DOHH2 (cell line): ENCODE measurements around the gene EMILIN3.

Source experiments
- H3F3A ChIP-seq: fragments of 200-600 bp; sonication (generic), shearing (Covaris generic); 2 replicates; pipeline ENCODE4 v1.6.0; 2016; ENCODE audit warnings: antibody characterized with exemption, mild to moderate bottlenecking; ENCODE audit not compliant: control insufficient read depth, insufficient read depth
- H3K27ac ChIP-seq: fragments of 200-600 bp; sonication (generic); 2 replicates; pipeline ENCODE4 v1.5.1; 2014; ENCODE audit warnings: low read depth, mild to moderate bottlenecking, low read length, moderate library complexity
- H3K27me3 ChIP-seq: fragments of 200-600 bp; sonication (generic); 2 replicates; pipeline ENCODE4 v1.6.1; 2014; ENCODE audit warnings: mild to moderate bottlenecking, low read length, mixed read lengths; ENCODE audit not compliant: control insufficient read depth
- H3K36me3 ChIP-seq: fragments of 200-600 bp; sonication (generic); 2 replicates; pipeline ENCODE4 v1.6.1; 2014; ENCODE audit warnings: mild to moderate bottlenecking, low read length, moderate library complexity, mixed read lengths; ENCODE audit not compliant: control insufficient read depth
- H3K4me1 ChIP-seq: fragments of 200-600 bp; sonication (generic); 2 replicates; pipeline ENCODE4 v1.6.1; 2014; ENCODE audit warnings: mild to moderate bottlenecking, low read length, mixed read lengths; ENCODE audit not compliant: control insufficient read depth
- H3K4me2 ChIP-seq: fragments of 200-600 bp; sonication (generic); 2 replicates; pipeline ENCODE4 v1.6.0; 2014; ENCODE audit warnings: mild to moderate bottlenecking, low read length, moderate library complexity
- H3K4me3 ChIP-seq: fragments of 200-600 bp; sonication (generic); 2 replicates; pipeline ENCODE4 v1.5.1; 2014; ENCODE audit warnings: mild to moderate bottlenecking, low read length, mixed read lengths
- H3K79me2 ChIP-seq: fragments of 200-600 bp; sonication (generic); 2 replicates; pipeline ENCODE4 v1.6.1; 2014; ENCODE audit warnings: mild to moderate bottlenecking, low read length, mixed read lengths; ENCODE audit not compliant: control insufficient read depth
- H3K9me2 ChIP-seq: fragments of 200-600 bp; sonication (generic); replicated peaks from 2 replicates; pipeline ENCODE4 v1.6.1; 2014; ENCODE audit warnings: mild to moderate bottlenecking, low read length, mixed read lengths; ENCODE audit not compliant: control insufficient read depth
- H3K9me3 ChIP-seq: fragments of 200-600 bp; sonication (generic); 2 replicates; pipeline ENCODE4 v1.6.1; 2014; ENCODE audit warnings: antibody characterized with exemption, low read length, mixed read lengths; ENCODE audit not compliant: control insufficient read depth, insufficient read depth
- H4K20me1 ChIP-seq: fragments of 200-600 bp; sonication (generic); 2 replicates; pipeline ENCODE4 v1.6.0; 2014; ENCODE audit warnings: low read depth, mild to moderate bottlenecking, antibody characterized with exemption, low read length, moderate library complexity; ENCODE audit not compliant: control insufficient read depth, insufficient read depth
- CTCF ChIP-seq: fragments of 200-600 bp; sonication (generic); IDR thresholded peaks from one replicate; pipeline ENCODE4 v1.5.1; 2014; ENCODE audit warnings: antibody characterized with exemption, mild to moderate bottlenecking, low read depth, low read length; ENCODE audit not compliant: poor library complexity, severe bottlenecking
- EZH2phosphoT487 ChIP-seq: fragments of 200-600 bp; sonication (generic); IDR thresholded peaks from 2 replicates; pipeline ENCODE4 v1.6.1; 2017; ENCODE audit warnings: borderline replicate concordance, mild to moderate bottlenecking, antibody characterized with exemption, low read length, moderate library complexity, mixed read lengths

Gene EMILIN3, protein sequence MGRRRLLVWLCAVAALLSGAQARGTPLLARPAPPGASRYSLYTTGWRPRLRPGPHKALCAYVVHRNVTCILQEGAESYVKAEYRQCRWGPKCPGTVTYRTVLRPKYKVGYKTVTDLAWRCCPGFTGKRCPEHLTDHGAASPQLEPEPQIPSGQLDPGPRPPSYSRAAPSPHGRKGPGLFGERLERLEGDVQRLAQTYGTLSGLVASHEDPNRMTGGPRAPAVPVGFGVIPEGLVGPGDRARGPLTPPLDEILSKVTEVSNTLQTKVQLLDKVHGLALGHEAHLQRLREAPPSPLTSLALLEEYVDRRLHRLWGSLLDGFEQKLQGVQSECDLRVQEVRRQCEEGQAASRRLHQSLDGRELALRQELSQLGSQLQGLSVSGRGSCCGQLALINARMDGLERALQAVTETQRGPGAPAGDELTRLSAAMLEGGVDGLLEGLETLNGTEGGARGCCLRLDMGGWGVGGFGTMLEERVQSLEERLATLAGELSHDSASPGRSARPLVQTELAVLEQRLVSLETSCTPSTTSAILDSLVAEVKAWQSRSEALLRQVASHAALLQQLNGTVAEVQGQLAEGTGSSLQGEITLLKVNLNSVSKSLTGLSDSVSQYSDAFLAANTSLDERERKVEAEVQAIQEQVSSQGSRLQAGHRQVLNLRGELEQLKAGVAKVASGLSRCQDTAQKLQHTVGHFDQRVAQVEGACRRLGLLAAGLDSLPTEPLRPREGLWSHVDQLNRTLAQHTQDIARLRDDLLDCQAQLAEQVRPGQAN

GRCh38 chr20:41366546-41367392 is at the start of gene EMILIN3:
Gene EMILIN3 (minus strand): TSS chr20:41366818. CDS start chr20:41366634, 184 bp downstream.
- H3K4me2 ChIP-seq, result no peak within 1 kb of the TSS
- no peaks in the 10 kb centered on the region for H3K79me2 ChIP-seq
- H4K20me1 ChIP-seq, result no peaks in the 10 kb centered on the region
- H3F3A ChIP-seq, result no peaks in the 10 kb centered on the region
- no peaks in the 10 kb centered on the region for H3K9me2 ChIP-seq
- TF ChIP-seq CTCF, result no peak
- TF ChIP-seq EZH2phosphoT487, result no peak
- H3K4me1 ChIP-seq, result no peaks in the 10 kb centered on the region
- H3K36me3 ChIP-seq, result no peaks in the 10 kb centered on the region
- H3K4me3 ChIP-seq, result no peak within 1 kb of the TSS
- H3K27me3 ChIP-seq, result no peaks in the 10 kb centered on the region
- 0 out of 2 replicates have a peak, but pooled peaks cover 4% of the 10 kb centered on the region for H3K9me3 ChIP-seq
- H3K27ac ChIP-seq, result no peak within 1 kb of the TSS

- Histone ChIP-seq H3K27me3 (no peaks in the 10 kb centered on the region), H4K20me1 (no peaks in the 10 kb centered on the region; the same call in 1 of the 2 replicates), H3K9me3 (no peaks in the 10 kb centered on the region), H3K4me3 (no peak overlapping the region), H3K4me2 (no peak overlapping the region), H3K79me2 (no peaks in the 10 kb centered on the region), H3K9me2 (no peaks in the 10 kb centered on the region), H3F3A (no peaks in the 10 kb centered on the region), H3K36me3 (peaks cover 52% of the 10 kb centered on the region), H3K4me1 (peaks cover 11% of the 10 kb centered on the region), H3K27ac (no peak overlapping the region)
- no peak for TF ChIP-seq CTCF
- no peak for TF ChIP-seq EZH2phosphoT487
Measured at GRCh38 chr20:41415191-41415590, 48.6 kb upstream of the EMILIN3 start.

DNA sequence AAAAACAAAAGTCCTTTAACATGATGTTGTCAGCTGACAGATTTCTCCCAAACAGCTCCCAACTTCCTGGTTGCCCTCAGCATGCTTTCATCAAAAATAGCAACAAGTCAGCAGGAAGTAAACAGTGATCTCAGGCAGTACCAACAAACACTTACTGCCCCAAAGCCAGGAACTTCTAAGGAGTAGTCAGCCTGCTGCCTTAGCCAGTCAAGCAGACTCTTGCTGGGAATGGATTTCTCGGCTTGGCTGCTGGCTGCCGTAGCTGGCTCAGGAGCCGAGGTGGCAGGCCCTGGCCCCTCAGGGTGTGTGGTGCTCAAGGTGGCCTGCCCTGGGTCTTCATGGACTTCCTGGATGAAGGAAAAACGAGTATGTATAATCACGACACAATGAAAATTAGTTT is 46.6 kb upstream of the EMILIN3 start:
- Histone ChIP-seq H3K36me3 (peaks cover 58% of the 10 kb centered on the region), H3K4me1 (peaks cover 11% of the 10 kb centered on the region), H3K4me2 (no peak overlapping the region), H3K79me2 (no peaks in the 10 kb centered on the region), H3K4me3 (no peak overlapping the region), H3K27ac (no peak overlapping the region), H3K27me3 (no peaks in the 10 kb centered on the region), H3F3A (no peaks in the 10 kb centered on the region), H3K9me2 (no peaks in the 10 kb centered on the region), H3K9me3 (no peaks in the 10 kb centered on the region), H4K20me1 (no peaks in the 10 kb centered on the region)
- TF ChIP-seq CTCF (no peak), EZH2phosphoT487 (no peak)
